Progenitor cell of endocrine pancreas (in vitro differentiated cells): ENCODE data around the gene AKT3. TPM values are rescaled to one million over a fixed set of nuclear protein-coding genes. Genes with fewer than 3 reads are reported as not detected.

Source experiments
- DNase-seq: peaks from one replicate; pipeline ENCODE4 v3.0.0; 2021; ENCODE audit warnings: low spot score; ENCODE audit not compliant: unreplicated experiment
- H3K27ac Mint-ChIP-seq: 2 replicates; pipeline ENCODE4 v1.8.0; 2021; ENCODE audit warnings: mild to moderate bottlenecking, moderate library complexity, mixed read lengths
- H3K27me3 Mint-ChIP-seq: 2 replicates; pipeline ENCODE4 v1.8.0; 2021; ENCODE audit warnings: mixed read lengths
- H3K36me3 Mint-ChIP-seq: 2 replicates; pipeline ENCODE4 v1.8.0; 2022; ENCODE audit warnings: mixed read lengths; ENCODE audit not compliant: insufficient read depth
- H3K4me1 Mint-ChIP-seq: 2 replicates; pipeline ENCODE4 v1.8.0; 2021; ENCODE audit warnings: low read depth, mixed read lengths
- H3K4me3 Mint-ChIP-seq: 2 replicates; pipeline ENCODE4 v1.8.0; 2021; ENCODE audit warnings: low read depth, mild to moderate bottlenecking, moderate library complexity, mixed read lengths
- H3K9me3 Mint-ChIP-seq: 2 replicates; pipeline ENCODE4 v1.8.0; 2021; ENCODE audit warnings: low read depth, mixed read lengths
- total RNA-seq: library from RNA; stranded (reverse); gene quantifications from 2 replicates; pipeline ENCODE4 v1.2.1, GENCODE V29; 2021
- TF ChIP-seq, protein P1 (sequence below): fragments of 200-600 bp; sonication (generic); IDR thresholded peaks from one replicate; pipeline ENCODE4 v1.5.0; 2021; ENCODE audit warnings: antibody characterized with exemption, mild to moderate bottlenecking; ENCODE audit not compliant: unreplicated experiment

Gene AKT3
- total RNA-seq, 1 donor from 2014 or later, result 45.5 TPM

GRCh38 chr1:243550276-243550675 lies 299.8 kb downstream of the AKT3 start:
- TF ChIP-seq, protein P1, sequence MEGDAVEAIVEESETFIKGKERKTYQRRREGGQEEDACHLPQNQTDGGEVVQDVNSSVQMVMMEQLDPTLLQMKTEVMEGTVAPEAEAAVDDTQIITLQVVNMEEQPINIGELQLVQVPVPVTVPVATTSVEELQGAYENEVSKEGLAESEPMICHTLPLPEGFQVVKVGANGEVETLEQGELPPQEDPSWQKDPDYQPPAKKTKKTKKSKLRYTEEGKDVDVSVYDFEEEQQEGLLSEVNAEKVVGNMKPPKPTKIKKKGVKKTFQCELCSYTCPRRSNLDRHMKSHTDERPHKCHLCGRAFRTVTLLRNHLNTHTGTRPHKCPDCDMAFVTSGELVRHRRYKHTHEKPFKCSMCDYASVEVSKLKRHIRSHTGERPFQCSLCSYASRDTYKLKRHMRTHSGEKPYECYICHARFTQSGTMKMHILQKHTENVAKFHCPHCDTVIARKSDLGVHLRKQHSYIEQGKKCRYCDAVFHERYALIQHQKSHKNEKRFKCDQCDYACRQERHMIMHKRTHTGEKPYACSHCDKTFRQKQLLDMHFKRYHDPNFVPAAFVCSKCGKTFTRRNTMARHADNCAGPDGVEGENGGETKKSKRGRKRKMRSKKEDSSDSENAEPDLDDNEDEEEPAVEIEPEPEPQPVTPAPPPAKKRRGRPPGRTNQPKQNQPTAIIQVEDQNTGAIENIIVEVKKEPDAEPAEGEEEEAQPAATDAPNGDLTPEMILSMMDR, result no peak
- no peaks in the 10 kb centered on the region for H3K36me3 Mint-ChIP-seq
- no peaks in the 10 kb centered on the region for H3K9me3 Mint-ChIP-seq
- no peak overlapping the region for H3K4me3 Mint-ChIP-seq
- no peak for DNase-seq
- H3K27me3 Mint-ChIP-seq, result no peaks in the 10 kb centered on the region
- H3K27ac Mint-ChIP-seq, result no peak overlapping the region
- no peaks in the 10 kb centered on the region for H3K4me1 Mint-ChIP-seq

DNA sequence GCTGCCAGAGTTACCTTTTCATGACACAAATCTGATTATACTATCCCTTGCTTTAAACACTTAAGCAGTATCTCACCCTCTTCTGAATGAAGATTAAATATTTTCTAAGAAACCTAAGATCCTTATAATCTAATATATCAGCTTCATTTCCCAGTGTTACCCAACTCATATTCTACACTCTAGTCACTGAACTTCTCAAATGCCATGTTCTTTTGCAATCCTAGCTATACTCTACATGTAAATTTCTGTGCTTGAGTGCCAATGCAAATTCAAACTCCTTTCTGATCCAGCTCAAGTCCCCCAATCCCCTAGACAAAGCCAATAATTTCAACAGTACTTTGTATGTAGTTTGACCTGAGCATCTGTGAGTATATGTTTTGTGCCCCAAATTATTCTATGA lies 300.3 kb downstream of the AKT3 start:
- no peaks in the 10 kb centered on the region for H3K9me3 Mint-ChIP-seq
- DNase-seq, result no peak
- no peaks in the 10 kb centered on the region for H3K36me3 Mint-ChIP-seq
- H3K4me3 Mint-ChIP-seq, result no peak overlapping the region
- no peaks in the 10 kb centered on the region for H3K27me3 Mint-ChIP-seq
- no peaks in the 10 kb centered on the region for H3K4me1 Mint-ChIP-seq
- no peak overlapping the region for H3K27ac Mint-ChIP-seq
- TF ChIP-seq, protein P1, result no peak

- no peaks in the 10 kb centered on the region for H3K9me3 Mint-ChIP-seq
- H3K27ac Mint-ChIP-seq, result no peak overlapping the region
Measured at GRCh38 chr1:243549108-243549507, 300.9 kb downstream of the AKT3 start.

DNA sequence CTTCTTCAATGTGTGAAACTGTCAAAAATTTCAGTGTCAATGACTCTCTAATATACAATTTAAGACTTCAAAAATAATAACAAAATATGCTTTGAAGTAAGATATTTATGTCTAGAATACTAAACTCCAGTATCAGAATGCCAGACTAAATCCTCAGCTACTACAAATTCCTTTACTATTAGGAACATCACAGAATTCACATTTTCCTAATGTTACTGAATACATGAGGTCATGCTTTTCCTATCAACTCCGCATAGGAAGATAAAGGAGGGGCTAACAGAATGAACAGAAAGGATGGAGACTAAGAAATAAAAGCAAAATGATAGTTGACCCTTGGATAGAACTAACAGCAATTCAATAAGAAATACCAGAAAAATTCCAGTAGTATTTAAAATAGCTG lies 301.5 kb downstream of the AKT3 start:
- H3K27ac Mint-ChIP-seq, result no peak overlapping the region
- H3K36me3 Mint-ChIP-seq, result peaks cover 1% of the 10 kb centered on the region
- no peak overlapping the region for H3K4me3 Mint-ChIP-seq
- TF ChIP-seq, protein P1, result no peak
- H3K4me1 Mint-ChIP-seq, result no peaks in the 10 kb centered on the region
- no peak for DNase-seq
- no peaks in the 10 kb centered on the region for H3K27me3 Mint-ChIP-seq
- H3K9me3 Mint-ChIP-seq, result no peaks in the 10 kb centered on the region

More at GRCh38 chr1:243549108-243549507, 300.9 kb downstream of the AKT3 start:
- H3K27me3 Mint-ChIP-seq, result no peaks in the 10 kb centered on the region
- DNase-seq, result no peak
- H3K36me3 Mint-ChIP-seq, result no peaks in the 10 kb centered on the region
- TF ChIP-seq, protein P1, result no peak
- H3K4me3 Mint-ChIP-seq, result no peak overlapping the region
- no peaks in the 10 kb centered on the region for H3K4me1 Mint-ChIP-seq

- H3K4me1 Mint-ChIP-seq, result no peaks in the 10 kb centered on the region
- TF ChIP-seq, protein P1, result no peak
- H3K36me3 Mint-ChIP-seq, result peaks cover 1% of the 10 kb centered on the region
- H3K27me3 Mint-ChIP-seq, result no peaks in the 10 kb centered on the region
- no peak overlapping the region for H3K27ac Mint-ChIP-seq
- H3K9me3 Mint-ChIP-seq, result no peaks in the 10 kb centered on the region
- no peak for DNase-seq
- H3K4me3 Mint-ChIP-seq, result no peak overlapping the region
Measured at GRCh38 chr1:243547891-243548290, 302.2 kb downstream of the AKT3 start.
